Trophoblast cell (in vitro differentiated cells and primary cell): ENCODE results near the gene FSTL3.
A peak's percentile ranks its signal among the peaks of the same experiment; 100 is the strongest.

Experiments
- DNase-seq, 2 donors: peaks; one replicate each; pipeline ENCODE4 v3.0.0-alpha.2; 2016
- H2AFZ ChIP-seq: 2 replicates; pipeline ENCODE4 v1.6.1; 2013; ENCODE audit warnings: low read length, moderate library complexity, mild to moderate bottlenecking; ENCODE audit not compliant: insufficient read depth, poor library complexity
- H2AK5ac ChIP-seq: 2 replicates; pipeline ENCODE4 v1.6.1; 2013; ENCODE audit warnings: mild to moderate bottlenecking, low read length
- H2BK120ac ChIP-seq: 2 replicates; pipeline ENCODE4 v1.6.1; 2013; ENCODE audit warnings: low read length, mild to moderate bottlenecking, moderate library complexity; ENCODE audit not compliant: insufficient read depth, poor library complexity
- H2BK12ac ChIP-seq: 2 replicates; pipeline ENCODE4 v1.6.1; 2013; ENCODE audit warnings: mild to moderate bottlenecking, low read length, moderate library complexity
- H2BK5ac ChIP-seq: 2 replicates; pipeline ENCODE4 v1.6.1; 2013; ENCODE audit warnings: low read length, low read depth, moderate library complexity, mild to moderate bottlenecking; ENCODE audit not compliant: poor library complexity
- H3K14ac ChIP-seq: 2 replicates; pipeline ENCODE4 v1.6.1; 2013; ENCODE audit warnings: mild to moderate bottlenecking, low read length
- H3K18ac ChIP-seq: 2 replicates; pipeline ENCODE4 v1.6.1; 2013; ENCODE audit warnings: mild to moderate bottlenecking, low read length
- H3K23ac ChIP-seq: 2 replicates; pipeline ENCODE4 v1.6.1; 2013; ENCODE audit warnings: low read length
- H3K27ac ChIP-seq: 2 replicates; pipeline ENCODE4 v1.5.1; 2013; ENCODE audit warnings: low read depth, mild to moderate bottlenecking, inconsistent platforms, low read length, moderate library complexity
- H3K27me3 ChIP-seq: 2 replicates; pipeline ENCODE4 v1.6.1; 2013; ENCODE audit warnings: inconsistent platforms, mild to moderate bottlenecking, low read length, moderate library complexity; ENCODE audit not compliant: insufficient read depth
- H3K36me3 ChIP-seq, 2 experiments: 1 replicate in 1 of 2; 2 replicates in 1 of 2; pipeline ENCODE4 v1.6.1; 2013; ENCODE audit warnings: low read length in 2 of 2, mild to moderate bottlenecking in 2 of 2, moderate library complexity in 1 of 2; ENCODE audit not compliant: insufficient read depth in 2 of 2, control insufficient read depth in 1 of 2
- H3K4ac ChIP-seq: 2 replicates; pipeline ENCODE4 v1.6.1; 2013; ENCODE audit warnings: low read depth, mild to moderate bottlenecking, low read length, moderate library complexity
- H3K4me1 ChIP-seq, 2 experiments: 1 replicate in 1 of 2; 2 replicates in 1 of 2; pipeline ENCODE4 v1.6.1; 2013; ENCODE audit warnings: low read length in 2 of 2, mild to moderate bottlenecking in 2 of 2, moderate library complexity in 1 of 2; ENCODE audit not compliant: insufficient read depth in 2 of 2, control insufficient read depth in 1 of 2
- H3K4me2 ChIP-seq: 2 replicates; pipeline ENCODE4 v1.6.1; 2013; ENCODE audit warnings: inconsistent platforms, mild to moderate bottlenecking, low read length, moderate library complexity
- H3K4me3 ChIP-seq: 2 replicates; pipeline ENCODE4 v1.5.1; 2013; ENCODE audit warnings: mild to moderate bottlenecking, low read depth, low read length, inconsistent platforms
- H3K79me1 ChIP-seq: one replicate; pipeline ENCODE4 v1.6.1; 2013; ENCODE audit warnings: low read length
- H3K79me2 ChIP-seq: 2 replicates; pipeline ENCODE4 v1.6.1; 2013; ENCODE audit warnings: low read length, mild to moderate bottlenecking; ENCODE audit not compliant: control insufficient read depth, insufficient read depth, poor library complexity
- H3K9ac ChIP-seq: 2 replicates; pipeline ENCODE4 v1.6.1; 2013; ENCODE audit warnings: mild to moderate bottlenecking, low read length
- H3K9me3 ChIP-seq: 2 replicates; pipeline ENCODE4 v1.6.1; 2013; ENCODE audit warnings: low read depth, mild to moderate bottlenecking, control low read depth, inconsistent platforms, low read length; ENCODE audit not compliant: insufficient read depth
- H4K12ac ChIP-seq: 2 replicates; pipeline ENCODE4 v1.6.1; 2013; ENCODE audit warnings: low read depth, mild to moderate bottlenecking, low read length, moderate library complexity
- H4K8ac ChIP-seq: 2 replicates; pipeline ENCODE4 v1.6.1; 2013; ENCODE audit warnings: low read depth, mild to moderate bottlenecking, low read length, moderate library complexity
- H4K91ac ChIP-seq: one replicate; pipeline ENCODE4 v1.6.1; 2013; ENCODE audit warnings: low read depth, mild to moderate bottlenecking, low read length, moderate library complexity
- WGBS: extraction: QIAGEN DNeasy Blood & Tissue Kit; methylation state at CpG from one replicate; pipeline ENCODE4 v1.1.7; 2013; ENCODE audit warnings: missing lambda C conversion rate; ENCODE audit not compliant: insufficient read length, insufficient coverage; ENCODE audit errors: extremely low coverage; 5-methylcytosine and 5-hydroxymethylcytosine counted together

FSTL3 gene

GRCh38 chr19:708154-709143 lies 32.3 kb downstream of the FSTL3 start, which contains the start of gene PALM:
Gene PALM (plus strand): TSS chr19:708935. CDS start chr19:709147, 212 bp downstream.
- H3K79me1 ChIP-seq: no peaks in the 10 kb centered on the region
- no peak within 1 kb of the TSS for H3K9ac ChIP-seq
- H3K4me1 ChIP-seq: peaks cover 3% of the 10 kb centered on the region in 2 experiments
- H2AK5ac ChIP-seq: no peak within 1 kb of the TSS
- no peak for DNase-seq
- H2BK5ac ChIP-seq: no peak within 1 kb of the TSS
- peak within 1 kb of the TSS; percentile 75 for H3K4me3 ChIP-seq
- no peak within 1 kb of the TSS for H3K23ac ChIP-seq
- H3K14ac ChIP-seq: peak within 1 kb of the TSS; percentile 32
- no peaks in the 10 kb centered on the region for H3K79me2 ChIP-seq
- H4K8ac ChIP-seq: peak within 1 kb of the TSS; percentile 17
- no CpG with 5 or more reads among the region's 93 CpGs for WGBS
- H4K12ac ChIP-seq: peak within 1 kb of the TSS; percentile 51
- H2BK12ac ChIP-seq: no peak within 1 kb of the TSS
- no peak within 1 kb of the TSS for H2BK120ac ChIP-seq
- H3K27me3 ChIP-seq: peaks cover 7% of the 10 kb centered on the region
- H3K18ac ChIP-seq: peak within 1 kb of the TSS; percentile 22
- peaks cover 0 to 2% of the 10 kb centered on the region in 2 experiments for H3K36me3 ChIP-seq
- peak within 1 kb of the TSS; percentile 30 for H4K91ac ChIP-seq
- no peak within 1 kb of the TSS for H3K4ac ChIP-seq
- no peak within 1 kb of the TSS for H3K27ac ChIP-seq
- peak within 1 kb of the TSS; percentile 6 for H2AFZ ChIP-seq
- H3K4me2 ChIP-seq: peak within 1 kb of the TSS; percentile 98
- peaks cover 8% of the 10 kb centered on the region for H3K9me3 ChIP-seq

DNA sequence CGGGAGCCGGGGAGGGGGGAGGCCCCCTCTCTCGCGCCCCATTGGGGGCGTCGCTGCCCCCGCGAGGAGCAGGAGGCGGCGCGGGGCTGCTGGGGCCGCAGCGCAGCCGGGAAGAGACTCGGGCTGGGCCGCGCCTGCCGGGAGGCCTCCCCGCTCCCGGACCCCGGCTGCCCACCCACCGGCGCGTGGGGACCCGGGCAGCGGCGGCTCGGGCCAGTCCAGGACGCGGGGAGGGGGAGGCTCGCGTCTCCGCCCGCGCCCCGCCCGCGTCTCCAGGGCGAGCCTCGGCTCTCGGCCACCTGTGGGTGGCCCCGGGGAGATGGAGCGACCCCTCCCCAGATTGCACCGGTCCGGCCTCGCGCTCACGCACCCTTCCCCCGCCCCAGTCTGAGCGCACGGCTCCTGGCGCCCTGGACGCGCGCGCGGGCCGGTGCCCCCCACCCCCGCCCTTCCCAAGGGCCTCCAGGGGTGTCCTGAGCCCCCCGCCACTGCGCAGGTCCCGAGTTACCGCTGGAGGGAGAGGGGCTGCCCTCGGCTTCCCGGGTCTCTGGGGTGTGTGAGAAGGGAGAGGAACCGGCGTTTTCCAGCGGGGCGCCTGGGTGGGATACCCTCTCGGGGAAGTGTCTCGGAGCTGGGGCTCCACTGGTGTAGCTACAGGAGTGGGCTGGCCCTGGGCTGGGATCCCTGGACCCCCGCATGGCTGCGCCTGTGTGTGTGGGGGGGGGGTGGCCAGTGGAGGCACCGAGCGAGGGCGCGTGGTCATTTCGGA lies 33.2 kb downstream of the FSTL3 start:
- no CpG with 5 or more reads among the region's 78 CpGs for WGBS
- DNase-seq: no peak
- Histone ChIP-seq H3K79me1 (no peaks in the 10 kb centered on the region), H4K12ac (peak overlapping the region; percentile 51), H3K4me2 (peak overlapping the region; percentile 98), H4K91ac (peak overlapping the region; percentile 30), H2BK5ac (no peak overlapping the region), H3K9ac (no peak overlapping the region), H2BK12ac (no peak overlapping the region), H3K36me3 (peaks cover 0 to 2% of the 10 kb centered on the region in 2 experiments), H3K18ac (peak overlapping the region; percentile 22), H3K14ac (peak overlapping the region; percentile 32), H3K4me3 (peak overlapping the region; percentile 75), H3K79me2 (no peaks in the 10 kb centered on the region), H2AFZ (peak overlapping the region; percentile 5), H2BK120ac (no peak overlapping the region), H3K9me3 (peaks cover 2% of the 10 kb centered on the region), H3K27me3 (peaks cover 7% of the 10 kb centered on the region), H3K27ac (no peak overlapping the region), H3K4ac (no peak overlapping the region), H2AK5ac (no peak overlapping the region), H4K8ac (no peak overlapping the region), H3K23ac (no peak overlapping the region), H3K4me1 (peaks cover 0 to 3% of the 10 kb centered on the region in 2 experiments)

GRCh38 chr19:709965-710571 lies 33.9 kb downstream of the FSTL3 start:
- Histone ChIP-seq H3K27ac (no peak overlapping the region), H2AFZ (no peak overlapping the region), H3K9me3 (peaks cover 2% of the 10 kb centered on the region), H2BK12ac (no peak overlapping the region), H3K4me2 (peak overlapping the region; percentile 98), H2BK5ac (no peak overlapping the region), H3K27me3 (peaks cover 7% of the 10 kb centered on the region), H3K79me2 (no peaks in the 10 kb centered on the region), H3K9ac (no peak overlapping the region), H3K4me1 (peaks cover 0 to 3% of the 10 kb centered on the region in 2 experiments), H4K12ac (peak overlapping the region; percentile 51), H2AK5ac (no peak overlapping the region), H3K4me3 (peak overlapping the region; percentile 13), H3K36me3 (peaks cover 0 to 2% of the 10 kb centered on the region in 2 experiments), H3K79me1 (no peaks in the 10 kb centered on the region), H4K91ac (no peak overlapping the region), H3K4ac (no peak overlapping the region), H3K18ac (peak overlapping the region; percentile 22), H3K14ac (peak overlapping the region; percentile 32), H2BK120ac (no peak overlapping the region), H3K23ac (no peak overlapping the region), H4K8ac (no peak overlapping the region)
- WGBS: no CpG with 5 or more reads among the region's 27 CpGs
- DNase-seq: no peak

GRCh38 chr19:710767-711166 lies 34.6 kb downstream of the FSTL3 start:
- DNase-seq: no peak
- no CpG with 5 or more reads among the region's 21 CpGs for WGBS

More at GRCh38 chr19:710767-711166, 34.6 kb downstream of the FSTL3 start:
- Histone ChIP-seq H3K14ac (no peak overlapping the region), H3K79me1 (no peaks in the 10 kb centered on the region), H2BK120ac (no peak overlapping the region), H3K18ac (no peak overlapping the region), H3K23ac (no peak overlapping the region), H3K9ac (no peak overlapping the region), H2BK5ac (no peak overlapping the region), H3K27me3 (peaks cover 7% of the 10 kb centered on the region), H2AK5ac (no peak overlapping the region), H3K79me2 (no peaks in the 10 kb centered on the region), H3K4me1 (peaks cover 0 to 3% of the 10 kb centered on the region in 2 experiments), H3K9me3 (peaks cover 8% of the 10 kb centered on the region), H3K4ac (no peak overlapping the region), H4K8ac (no peak overlapping the region), H4K12ac (no peak overlapping the region), H2AFZ (no peak overlapping the region), H2BK12ac (no peak overlapping the region), H4K91ac (no peak overlapping the region), H3K4me2 (no peak overlapping the region), H3K27ac (no peak overlapping the region), H3K36me3 (peaks cover 2 to 4% of the 10 kb centered on the region in 2 experiments), H3K4me3 (no peak overlapping the region)
